ENCODE results near the gene DPM3.

DPM3 gene

GRCh38 chr1:155133799-155134281, 6.5 kb downstream of the DPM3 start:
- peak overlapping the region; percentile 93 to 96 (median 94) for H3K4me3 Mint-ChIP-seq
- peaks cover 65% of the 10 kb centered on the region for H3K4me1 Mint-ChIP-seq
- peak overlapping the region; percentile 52 to 99 (median 73) for H3K27ac Mint-ChIP-seq
- TF ChIP-seq CTCF (IDR thresholded peaks at IDR 0.05; ENCODE audit: unreplicated experiment in 3 of 3) = no peak
- H3K36me3 Mint-ChIP-seq (ENCODE audit: low read depth) = peaks cover 35% of the 10 kb centered on the region
- H3K27me3 Mint-ChIP-seq (ENCODE audit: low read depth) = peaks cover 14% of the 10 kb centered on the region
- H3K9me3 Mint-ChIP-seq = no peaks in the 10 kb centered on the region

DNA sequence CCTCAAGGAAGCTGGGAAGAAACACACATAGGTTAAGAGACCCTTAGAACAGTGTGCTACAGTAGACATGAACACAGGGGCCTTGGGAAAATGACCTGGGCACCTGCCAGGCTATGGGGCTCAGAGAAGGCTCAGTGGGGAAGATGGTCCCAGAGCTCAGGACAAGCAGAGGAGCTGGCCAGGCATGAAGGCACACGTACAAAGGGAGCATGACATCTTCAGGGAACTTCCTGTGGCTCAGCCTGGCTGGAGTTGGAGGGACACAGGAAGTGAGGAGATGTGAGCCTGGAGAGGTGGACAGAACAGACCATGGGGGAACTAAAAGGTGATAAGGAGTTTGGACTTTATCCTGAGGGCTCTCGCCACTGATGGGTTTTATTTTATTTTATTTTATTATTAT, 8.5 kb downstream of the DPM3 start:
- Mint-ChIP-seq H3K27ac (peak overlapping the region; percentile 77 to 90 (median 78)), H3K9me3 (no peaks in the 10 kb centered on the region), H3K27me3 (ENCODE audit: low read depth) (peaks cover 30% of the 10 kb centered on the region), H3K4me1 (peaks cover 68% of the 10 kb centered on the region), H3K36me3 (ENCODE audit: low read depth) (peaks cover 27% of the 10 kb centered on the region), H3K4me3 (peak overlapping the region in 2 of 3 experiments; percentile 26 to 66)
- no peak for TF ChIP-seq CTCF (IDR thresholded peaks at IDR 0.05; ENCODE audit: unreplicated experiment in 3 of 3)

DNA sequence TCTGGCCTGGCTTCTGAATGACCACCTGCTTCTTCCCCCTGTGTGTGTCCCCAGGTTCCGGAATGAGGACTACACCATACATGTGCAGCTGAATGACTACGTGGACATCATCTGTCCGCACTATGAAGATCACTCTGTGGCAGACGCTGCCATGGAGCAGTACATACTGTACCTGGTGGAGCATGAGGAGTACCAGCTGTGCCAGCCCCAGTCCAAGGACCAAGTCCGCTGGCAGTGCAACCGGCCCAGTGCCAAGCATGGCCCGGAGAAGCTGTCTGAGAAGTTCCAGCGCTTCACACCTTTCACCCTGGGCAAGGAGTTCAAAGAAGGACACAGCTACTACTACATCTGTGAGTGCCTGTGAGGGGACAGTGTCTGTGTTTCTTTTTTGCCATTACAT, 9.0 kb downstream of the DPM3 start:
- peak overlapping the region; percentile 77 to 90 (median 88) for H3K27ac Mint-ChIP-seq
- peaks cover 35% of the 10 kb centered on the region for H3K27me3 Mint-ChIP-seq (ENCODE audit: low read depth)
- peaks cover 74% of the 10 kb centered on the region for H3K4me1 Mint-ChIP-seq
- no peaks in the 10 kb centered on the region for H3K9me3 Mint-ChIP-seq
- H3K36me3 Mint-ChIP-seq (ENCODE audit: low read depth) = peaks cover 27% of the 10 kb centered on the region
- no peak for TF ChIP-seq CTCF (IDR thresholded peaks at IDR 0.05; ENCODE audit: unreplicated experiment in 3 of 3)
- peak overlapping the region; percentile 84 to 87 (median 85) for H3K4me3 Mint-ChIP-seq

- no peak for TF ChIP-seq CTCF (IDR thresholded peaks at IDR 0.05; ENCODE audit: unreplicated experiment in 3 of 3)
- H3K9me3 Mint-ChIP-seq = no peaks in the 10 kb centered on the region
- H3K36me3 Mint-ChIP-seq (ENCODE audit: low read depth) = peaks cover 27% of the 10 kb centered on the region
- peaks cover 41% of the 10 kb centered on the region for H3K27me3 Mint-ChIP-seq (ENCODE audit: low read depth)
- peak overlapping the region; percentile 84 to 87 (median 85) for H3K4me3 Mint-ChIP-seq
- peaks cover 74% of the 10 kb centered on the region for H3K4me1 Mint-ChIP-seq
- H3K27ac Mint-ChIP-seq = peak overlapping the region; percentile 77 to 90 (median 88)
Observed at GRCh38 chr1:155130272-155131006, 9.9 kb downstream of the DPM3 start.

- Mint-ChIP-seq H3K4me1 (peaks cover 70% of the 10 kb centered on the region), H3K27ac (peak overlapping the region; percentile 77 to 90 (median 88)), H3K27me3 (ENCODE audit: low read depth) (peaks cover 55% of the 10 kb centered on the region), H3K9me3 (no peaks in the 10 kb centered on the region), H3K36me3 (ENCODE audit: low read depth) (peaks cover 23% of the 10 kb centered on the region), H3K4me3 (peak overlapping the region; percentile 84 to 87 (median 85))
- TF ChIP-seq CTCF (IDR thresholded peaks at IDR 0.05; ENCODE audit: unreplicated experiment in 3 of 3) = no peak
Observed at GRCh38 chr1:155128755-155129473, 11.4 kb downstream of the DPM3 start.

All from nephron (organoid).